SH-SY5Y (cell line): ENCODE data around the gene SMTN.

Experiments used
- GATA2 ChIP-seq: IDR thresholded peaks from 2 replicates; pipeline ENCODE4 v1.6.1; 2011; ENCODE audit warnings: mild to moderate bottlenecking, low read depth, low read length
- GATA3 ChIP-seq: IDR thresholded peaks from 2 replicates; pipeline ENCODE4 v1.6.1; 2011; ENCODE audit warnings: low read depth, mild to moderate bottlenecking, low read length, moderate library complexity

SMTN gene

DNA sequence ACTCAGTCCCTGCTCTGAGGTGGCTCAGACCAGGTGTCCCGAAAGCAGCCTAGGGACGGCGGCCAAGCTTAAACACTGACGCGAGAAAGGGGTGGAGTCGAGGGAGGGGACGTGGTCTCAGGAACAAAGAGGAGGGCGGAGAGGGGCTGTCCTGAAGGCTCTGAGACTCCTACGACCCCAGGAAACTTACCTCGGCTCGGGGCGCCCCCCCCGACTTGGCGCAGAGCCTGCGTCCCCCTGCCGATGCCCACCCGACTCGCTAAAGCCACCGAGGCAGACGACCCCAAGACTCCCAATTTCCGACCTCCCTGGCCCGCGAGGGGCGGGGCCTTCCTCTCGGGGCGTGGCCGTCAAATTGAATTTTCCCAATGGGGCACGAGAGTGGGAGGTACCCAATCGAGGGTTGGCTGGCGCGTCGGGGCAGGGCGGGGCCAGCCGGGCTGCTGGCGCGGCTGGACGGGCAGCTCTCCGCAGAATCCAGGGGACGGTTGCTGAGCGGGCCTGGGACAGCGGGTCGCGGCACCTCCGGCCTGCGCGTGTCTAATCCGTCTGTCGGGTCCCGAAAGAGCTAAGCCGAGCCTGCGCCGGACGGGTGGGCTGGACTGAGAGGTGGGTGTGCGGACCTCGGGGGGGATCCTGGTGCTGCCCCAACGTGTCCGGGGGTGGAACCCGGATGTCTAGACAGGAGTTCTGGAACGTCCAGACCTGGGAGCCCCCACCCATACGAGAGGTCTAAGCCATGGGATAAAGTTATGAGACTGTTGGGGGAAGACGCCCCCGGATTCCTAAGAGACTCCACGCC, at the start of gene SMTN:
TSS of gene SMTN (plus strand) at position 471 of the 802 bp plus-strand sequence. CDS start 1,941 bp downstream, outside the sequence.
- TF ChIP-seq GATA3: no peak
- no peak for TF ChIP-seq GATA2

DNA sequence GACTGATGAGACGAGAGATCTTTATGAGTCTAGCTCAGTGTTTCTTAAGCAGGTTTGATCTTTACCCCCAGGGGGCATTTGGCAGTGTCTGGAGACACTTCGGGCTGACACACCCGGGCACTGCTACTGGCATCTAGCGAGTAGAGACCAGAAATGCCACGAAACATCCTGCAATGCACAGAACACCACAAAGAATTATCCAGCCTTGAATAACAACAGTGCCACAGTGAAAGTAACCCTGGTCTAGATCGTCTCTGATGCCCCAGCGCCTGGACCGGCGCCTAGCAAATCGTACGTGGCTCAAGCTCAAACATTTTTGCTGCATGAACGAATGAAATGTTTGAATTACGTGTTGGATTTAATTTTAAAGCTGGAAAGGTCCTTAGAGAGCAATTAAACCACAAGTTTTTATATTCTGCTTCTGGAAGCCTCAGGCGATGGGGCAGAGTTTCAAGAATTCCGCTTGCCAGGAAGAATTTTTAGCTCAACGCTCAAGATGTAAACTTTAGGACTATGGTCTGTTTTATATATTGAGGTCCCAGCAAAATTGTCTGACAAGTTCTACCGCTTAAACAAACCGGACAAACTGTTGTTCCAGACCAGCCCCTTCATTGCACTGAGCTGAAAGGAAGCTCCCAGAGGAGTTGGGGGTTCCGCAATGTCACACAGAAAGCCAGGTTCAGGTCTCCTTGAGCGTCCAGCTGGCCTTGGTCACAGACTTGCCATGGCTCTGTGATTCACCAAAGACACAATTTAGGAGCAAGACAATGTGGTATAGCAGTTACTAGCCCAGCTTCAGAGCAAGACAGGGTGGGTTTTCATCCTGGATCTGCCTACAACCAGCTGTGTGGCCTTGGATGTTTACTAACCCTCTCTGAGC, 44.2 kb upstream of the SMTN start:
- TF ChIP-seq GATA3 (no peak), GATA2 (no peak)

DNA sequence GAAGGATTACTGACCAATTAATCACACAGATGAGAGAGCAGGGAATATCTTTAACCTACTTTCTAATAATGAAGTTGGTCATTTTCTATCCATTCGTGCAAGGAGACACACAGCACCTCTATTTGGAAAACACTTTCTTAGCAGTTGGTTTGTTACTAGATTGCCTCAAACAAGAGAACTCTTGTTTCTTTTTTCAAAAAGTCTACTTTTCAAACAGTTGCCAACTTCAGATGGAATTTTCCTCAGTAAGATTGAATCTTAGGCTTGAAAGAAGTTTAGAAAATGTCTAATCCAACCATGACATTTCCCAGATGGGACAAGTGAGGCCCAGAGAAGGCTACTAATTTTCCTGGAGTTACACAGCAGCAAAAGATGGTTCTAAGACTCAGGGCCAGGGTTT, 42.4 kb upstream of the SMTN start:
- TF ChIP-seq GATA3: no peak
- TF ChIP-seq GATA2: no peak

DNA sequence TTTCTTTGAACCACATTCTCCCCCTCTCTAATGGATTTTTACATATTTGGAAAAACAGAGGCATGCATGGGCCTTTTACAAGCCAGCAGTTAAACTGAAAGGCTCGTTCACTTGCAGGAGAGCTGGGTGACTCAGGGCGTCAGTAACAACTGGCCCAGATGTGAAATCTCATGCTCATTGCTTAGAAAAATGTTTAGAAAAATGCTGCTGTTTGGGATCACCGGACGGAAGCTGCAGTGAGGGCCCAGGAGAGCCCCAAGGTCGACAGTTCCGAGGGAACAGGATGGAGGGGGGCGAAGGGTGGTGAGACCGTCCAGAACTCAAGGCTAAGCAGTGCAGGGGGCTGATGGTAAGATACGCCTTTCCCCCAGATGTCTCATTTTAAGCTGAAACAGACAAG, 41.7 kb upstream of the SMTN start:
- TF ChIP-seq GATA2 (no peak), GATA3 (no peak)

DNA sequence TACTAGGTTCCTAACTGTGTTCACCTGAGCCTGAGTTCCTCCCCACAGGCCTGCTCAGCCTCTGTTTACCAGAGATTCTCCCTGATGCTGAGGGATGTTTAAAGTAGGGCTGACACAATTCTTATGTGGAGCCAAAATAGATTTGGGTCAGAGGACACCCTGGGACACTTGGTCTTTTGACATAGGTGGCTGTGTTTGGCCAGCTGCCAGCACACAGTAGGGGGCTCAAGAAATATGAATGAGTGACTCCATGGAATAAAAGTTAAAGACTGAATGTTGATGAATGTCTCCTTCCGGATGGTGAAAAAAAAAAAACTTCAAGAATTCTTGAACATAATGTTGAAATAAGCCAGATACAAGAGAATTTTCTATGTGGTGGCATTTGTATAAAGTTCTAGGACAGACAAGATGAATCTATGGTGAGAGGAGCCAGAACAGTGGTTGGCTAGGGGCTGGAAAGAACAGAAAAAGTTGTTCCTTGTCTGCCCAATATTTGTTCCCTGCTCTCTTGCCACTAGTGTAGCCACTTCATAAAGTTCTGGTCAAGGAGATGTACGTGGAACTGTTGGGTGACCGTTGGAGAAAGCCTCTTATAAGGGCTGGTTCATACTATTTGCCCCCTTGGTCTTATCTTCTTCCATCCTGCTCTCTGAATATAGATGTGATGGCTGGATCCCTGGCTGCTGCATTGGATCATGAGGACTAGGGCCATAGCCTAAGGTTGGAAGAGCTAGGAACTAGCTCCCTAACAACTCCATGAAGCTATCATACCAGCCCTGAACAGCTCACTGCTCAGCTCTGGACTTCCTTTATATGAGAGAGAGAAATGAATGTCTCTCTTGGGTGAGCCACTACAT, 40.3 kb upstream of the SMTN start:
- TF ChIP-seq GATA2 (no peak), GATA3 (no peak)

DNA sequence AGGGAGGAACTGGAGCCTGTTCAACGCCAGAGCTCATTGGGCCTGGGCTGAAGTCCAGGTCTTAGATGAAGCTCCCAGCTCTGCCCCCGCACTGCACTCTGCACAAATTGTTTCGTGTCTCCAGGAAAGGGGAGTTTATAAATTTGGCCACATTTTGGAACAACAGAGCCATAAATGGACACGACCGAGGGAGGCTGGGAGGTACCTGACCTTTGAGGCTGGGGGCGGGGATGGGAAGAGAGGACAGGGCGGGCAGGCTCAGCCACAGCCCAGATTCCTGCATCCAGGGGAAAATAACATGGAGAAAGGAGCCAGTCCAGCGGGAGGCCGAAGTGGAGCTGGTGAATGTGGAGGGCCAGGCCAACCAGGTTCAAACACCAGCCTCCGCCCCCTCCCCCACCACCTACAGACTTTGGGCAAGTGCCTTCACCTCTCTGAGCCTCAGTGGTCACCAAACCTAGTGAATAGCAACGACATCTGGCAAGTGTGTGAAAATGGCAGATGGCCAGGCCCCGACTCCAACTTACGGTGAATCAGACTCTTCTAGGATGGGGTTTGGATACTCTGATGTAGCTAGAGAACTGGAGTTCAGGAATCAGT, 36.8 kb upstream of the SMTN start:
- TF ChIP-seq GATA2 (no peak), GATA3 (no peak)

DNA sequence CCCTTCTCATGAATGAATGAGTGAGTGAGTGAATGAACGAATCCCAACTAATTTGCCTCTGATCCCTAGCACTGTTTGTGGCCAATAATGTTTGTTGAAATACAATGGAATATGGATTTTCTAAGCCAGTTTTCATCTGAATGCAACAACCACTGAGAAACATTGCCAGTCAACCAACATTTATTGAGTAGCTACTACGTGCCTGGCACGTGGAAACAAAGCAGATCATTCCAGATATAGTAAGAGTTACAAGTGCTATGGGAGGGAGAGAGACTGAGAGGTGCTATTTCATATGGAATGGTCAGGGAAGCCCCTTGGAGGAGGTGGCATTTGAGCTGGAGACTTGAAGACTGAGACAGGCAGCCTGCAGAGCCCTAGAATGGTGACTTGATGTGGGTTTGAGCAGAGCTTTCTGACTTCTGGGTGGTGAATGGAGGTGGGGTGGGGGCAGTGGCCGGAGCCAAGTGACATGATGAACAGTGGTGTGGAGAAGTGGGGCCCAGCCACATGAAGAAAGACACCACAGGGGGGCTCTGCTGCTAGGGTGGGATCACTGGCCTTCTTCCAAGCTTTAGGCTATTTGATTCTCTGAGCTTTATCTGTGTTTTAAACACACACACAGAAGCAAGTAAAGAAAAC, 35.1 kb upstream of the SMTN start:
- no peak for TF ChIP-seq GATA2
- no peak for TF ChIP-seq GATA3

DNA sequence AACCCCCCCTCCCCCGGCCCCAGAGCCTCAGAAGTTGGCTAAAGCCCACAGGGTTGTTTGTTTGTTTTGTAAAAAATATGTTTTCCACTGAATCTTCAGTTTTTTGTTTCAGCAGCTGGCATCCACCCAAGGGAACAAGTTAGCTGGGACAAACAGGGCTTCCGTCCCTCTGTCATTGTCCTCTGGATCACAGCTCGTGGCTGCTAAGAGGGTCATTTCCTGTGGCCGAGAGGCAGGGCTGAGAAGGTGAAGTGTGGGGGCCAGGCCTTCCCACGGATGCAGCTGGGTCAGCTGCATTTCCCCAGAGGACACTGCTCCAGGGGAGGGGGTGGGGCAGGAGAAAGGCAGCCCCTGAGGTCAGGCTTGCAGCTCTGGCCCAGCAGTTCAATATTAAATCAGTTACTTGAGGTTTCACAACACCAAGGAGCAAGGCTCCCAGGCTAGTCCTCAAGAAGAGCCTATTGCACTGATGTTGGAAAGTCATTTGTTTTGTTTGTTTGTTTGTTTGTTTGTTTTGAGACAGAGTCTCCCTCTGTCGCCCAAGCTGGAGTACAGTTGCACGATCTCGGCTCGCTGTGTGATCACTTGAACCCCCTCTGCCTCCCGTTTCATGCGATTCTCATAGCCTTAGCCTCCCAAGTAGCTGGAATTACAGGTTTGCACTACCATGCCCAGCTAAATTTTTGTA, 34.4 kb upstream of the SMTN start:
- TF ChIP-seq GATA2: no peak
- no peak for TF ChIP-seq GATA3

DNA sequence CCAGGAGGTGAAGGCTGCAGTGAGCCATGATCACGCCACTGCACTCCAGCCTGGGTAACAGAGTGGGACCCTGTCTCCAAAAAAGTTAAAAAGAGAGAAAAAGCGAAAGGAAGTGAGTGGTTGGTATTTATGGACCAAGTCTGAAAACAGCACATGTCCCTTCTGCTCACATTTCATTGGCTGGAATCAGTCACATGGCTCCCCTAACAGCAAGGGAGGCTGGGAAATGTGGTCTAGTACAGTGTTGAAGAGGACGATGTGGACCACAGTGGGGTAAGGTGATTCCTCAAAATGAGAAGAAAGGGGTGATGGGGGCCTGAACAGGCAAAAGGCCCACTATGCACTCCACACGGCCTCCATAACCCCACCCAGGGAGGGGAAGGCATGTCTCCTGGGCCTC, 32.5 kb upstream of the SMTN start:
- TF ChIP-seq GATA2 (no peak), GATA3 (no peak)

DNA sequence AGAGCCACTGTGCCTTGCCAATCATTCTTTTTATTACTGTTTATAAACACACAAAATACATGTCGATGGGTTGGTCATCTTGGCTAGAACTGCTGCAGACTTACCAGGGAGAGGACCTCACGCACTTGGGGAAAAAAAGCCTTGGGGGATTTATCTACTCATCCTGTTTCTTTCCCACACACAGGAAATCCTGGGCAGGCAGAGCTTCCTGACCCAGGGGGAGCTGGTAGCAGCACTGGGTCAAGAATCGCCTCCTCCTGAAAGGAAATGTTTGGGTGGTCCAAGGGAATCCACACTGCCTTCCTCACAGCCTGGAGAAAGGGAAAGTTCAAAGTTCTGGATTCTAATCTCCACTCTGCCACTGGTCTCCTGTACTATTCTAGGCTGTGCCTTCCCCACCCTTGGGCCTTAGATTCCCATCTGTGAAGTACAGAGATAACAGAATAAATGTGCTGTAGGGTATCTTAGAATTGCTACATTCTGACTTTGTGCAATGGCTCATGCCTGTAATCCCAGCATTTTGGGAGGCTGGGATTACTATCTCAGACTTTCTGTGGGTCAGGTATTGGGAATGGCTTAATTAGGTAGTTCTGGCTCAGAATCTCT, 31.2 kb upstream of the SMTN start:
- no peak for TF ChIP-seq GATA3
- TF ChIP-seq GATA2: no peak

DNA sequence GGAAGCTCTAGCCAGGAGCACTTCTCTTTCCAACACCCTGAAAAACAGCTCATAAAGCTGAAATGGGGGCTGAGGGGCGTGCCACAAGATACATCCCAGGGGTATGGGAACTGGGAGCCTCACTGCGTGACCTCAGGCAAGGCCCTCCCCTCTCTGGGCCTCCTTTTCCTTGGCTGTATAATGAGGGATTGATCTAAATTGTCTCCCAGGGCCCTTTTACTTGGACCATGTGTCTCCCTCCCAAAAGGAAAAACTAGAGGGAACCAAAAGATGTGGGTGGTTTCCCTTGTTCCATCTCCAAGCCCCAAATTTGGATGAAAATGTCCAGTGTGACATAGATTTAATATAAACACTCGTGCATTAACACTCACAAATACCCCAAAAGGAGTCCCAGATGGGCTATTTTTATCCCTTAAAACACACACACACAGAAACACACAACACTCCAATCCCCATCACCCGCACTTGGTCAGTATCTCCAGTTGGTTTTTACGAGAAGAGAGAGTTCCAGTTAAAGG, 25.9 kb upstream of the SMTN start:
- TF ChIP-seq GATA3: no peak
- no peak for TF ChIP-seq GATA2

DNA sequence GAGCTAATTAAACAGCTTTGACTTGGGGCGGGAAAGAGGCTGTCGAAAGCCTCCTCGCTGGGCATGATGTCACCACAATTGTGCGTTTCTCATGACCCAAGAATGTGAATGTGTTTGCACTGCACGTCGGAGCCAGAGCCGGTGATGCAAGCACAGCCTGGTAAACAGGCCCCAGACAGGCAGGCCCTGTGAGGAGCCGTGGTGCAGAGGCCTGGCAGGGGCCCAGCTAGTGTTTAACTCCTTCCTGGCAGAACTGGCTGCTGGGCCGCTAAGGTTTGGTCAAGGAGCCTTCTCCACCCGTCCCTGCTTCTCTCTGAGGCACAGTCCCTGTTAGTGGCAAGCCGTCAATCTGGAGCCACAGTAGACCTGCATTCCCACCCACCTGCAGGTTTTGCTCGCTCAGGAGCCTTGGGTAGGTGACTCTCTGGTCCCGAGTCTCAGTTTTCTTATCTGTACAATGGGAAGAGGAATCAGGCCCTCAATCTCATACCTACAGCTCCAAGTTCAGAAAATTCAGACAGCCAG, 25.4 kb upstream of the SMTN start:
- no peak for TF ChIP-seq GATA3
- no peak for TF ChIP-seq GATA2
